Choroid plexus epithelial cell (primary cell): ENCODE data around the gene KCNQ1.
A peak's percentile ranks its signal among the peaks of the same experiment; 100 is the strongest.

Experiments
- DNase-seq: peaks from one replicate; pipeline ENCODE4 v3.0.0-alpha.2; 2010; ENCODE audit warnings: low read depth
- H3K4me3 ChIP-seq: 2 replicates; pipeline ENCODE4 v1.5.1; 2011; ENCODE audit warnings: low read depth, mild to moderate bottlenecking, control low read depth, low read length, moderate library complexity
- CTCF ChIP-seq: conservative IDR thresholded peaks from 2 replicates; pipeline ENCODE4 v1.5.1; 2011; ENCODE audit warnings: low read depth, mild to moderate bottlenecking, control low read depth, inconsistent platforms, low read length, moderate library complexity

KCNQ1 gene

DNA sequence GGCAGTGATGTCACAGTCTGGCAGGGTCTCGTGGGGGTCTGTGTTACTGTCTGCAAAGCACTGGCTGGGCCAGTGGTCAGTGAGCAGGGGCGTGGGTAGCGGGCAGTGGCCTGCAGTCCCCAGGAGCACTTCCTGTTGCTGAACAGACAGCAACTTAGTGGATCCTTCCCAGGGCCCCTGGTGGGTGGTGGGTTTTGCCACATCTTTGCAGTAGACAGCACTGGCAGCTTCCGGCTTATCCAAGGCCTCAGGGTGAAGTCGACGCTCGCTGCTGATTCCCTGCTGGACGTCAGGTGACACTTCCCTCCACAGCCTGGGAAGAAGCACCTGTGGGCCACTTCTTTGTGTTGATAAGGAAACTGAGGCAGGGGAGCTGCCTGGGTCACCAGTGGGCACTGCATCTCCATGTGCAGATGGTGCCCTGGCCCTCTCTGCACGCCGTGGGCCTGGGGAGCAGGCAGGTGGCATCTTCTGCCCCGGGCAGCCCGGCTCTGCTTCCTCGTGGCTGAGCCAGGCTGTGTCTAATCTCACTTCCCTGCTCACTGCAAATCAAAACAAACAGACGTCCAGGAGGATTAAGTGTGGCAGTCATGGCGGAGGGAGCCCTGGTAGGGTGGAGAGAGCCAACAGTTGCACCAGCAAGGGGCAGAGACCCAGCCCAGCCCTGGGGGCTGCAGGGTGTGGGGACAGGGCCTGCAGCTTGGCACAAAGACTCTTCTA, 79.8 kb downstream of the KCNQ1 start:
- no peak for TF ChIP-seq CTCF
- H3K4me3 ChIP-seq: no peak overlapping the region
- DNase-seq: no peak

GRCh38 chr11:2525166-2525861, 80.5 kb downstream of the KCNQ1 start:
- DNase-seq: no peak
- no peak for TF ChIP-seq CTCF
- no peak overlapping the region for H3K4me3 ChIP-seq

- DNase-seq: no peak
- no peak for TF ChIP-seq CTCF
- no peak overlapping the region for H3K4me3 ChIP-seq
These were observed 81.4 kb downstream of the KCNQ1 start for GRCh38 chr11:2525941-2526807.

DNA sequence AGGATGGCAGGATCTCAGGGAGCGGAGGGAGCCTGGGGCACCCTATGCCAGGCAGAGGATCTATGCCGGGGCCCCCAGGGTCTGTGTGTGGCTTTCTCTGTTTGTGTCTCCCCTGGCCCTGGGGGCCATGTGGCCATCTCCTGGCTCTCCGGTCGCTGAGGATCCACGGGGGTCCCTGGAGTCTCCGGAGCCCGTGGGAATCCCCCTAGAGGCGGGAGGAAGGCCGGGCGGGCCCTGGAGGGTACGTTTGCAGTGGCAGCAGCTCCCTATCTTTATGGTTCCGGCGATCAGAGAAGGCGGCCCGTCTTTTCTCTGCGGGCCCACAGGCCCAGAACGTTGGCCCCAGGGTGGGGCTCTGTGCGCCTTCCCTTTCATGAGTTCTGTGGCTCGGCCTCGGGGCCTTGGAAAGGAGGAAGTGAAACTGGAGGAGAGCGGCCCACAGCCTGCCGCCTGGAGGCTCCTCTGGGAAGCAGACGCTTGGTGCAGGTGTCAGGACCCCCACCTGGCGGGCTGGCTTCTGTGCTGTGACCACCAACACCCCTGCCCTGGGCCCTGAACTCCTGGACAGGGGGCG, 82.1 kb downstream of the KCNQ1 start:
- TF ChIP-seq CTCF: peak; percentile 45
- H3K4me3 ChIP-seq: no peak overlapping the region
- peak; percentile 13 for DNase-seq

DNA sequence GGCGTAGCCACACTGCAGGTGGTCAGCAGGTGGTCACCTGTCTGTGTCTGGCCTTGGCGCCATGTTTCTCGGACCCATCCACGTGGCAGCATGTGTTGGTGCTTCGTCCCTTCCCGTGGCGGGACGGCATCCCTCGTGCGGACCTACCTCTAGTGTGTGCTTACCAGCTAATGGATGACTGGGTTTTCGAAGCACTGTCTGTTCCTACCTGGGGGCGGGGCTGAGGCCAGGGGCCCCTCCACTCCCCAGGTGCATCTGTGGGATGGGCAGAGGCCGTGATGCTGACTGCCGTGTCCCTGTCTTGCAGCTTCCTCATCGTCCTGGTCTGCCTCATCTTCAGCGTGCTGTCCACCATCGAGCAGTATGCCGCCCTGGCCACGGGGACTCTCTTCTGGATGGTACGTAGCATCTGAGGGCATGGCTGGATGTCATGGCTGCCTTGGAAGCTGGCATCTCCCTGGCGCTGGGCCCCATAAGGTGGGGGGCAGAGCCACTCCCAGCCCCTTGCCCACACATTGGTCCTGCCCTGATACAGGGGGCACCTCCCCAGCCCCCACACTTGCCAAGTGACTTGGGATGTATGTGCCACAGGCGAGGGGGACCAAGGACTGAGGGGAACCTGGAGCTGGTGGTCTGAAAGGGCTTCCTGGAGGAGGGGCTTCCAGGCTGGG, 82.9 kb downstream of the KCNQ1 start:
- H3K4me3 ChIP-seq: no peak overlapping the region
- TF ChIP-seq CTCF: no peak
- DNase-seq: no peak

DNA sequence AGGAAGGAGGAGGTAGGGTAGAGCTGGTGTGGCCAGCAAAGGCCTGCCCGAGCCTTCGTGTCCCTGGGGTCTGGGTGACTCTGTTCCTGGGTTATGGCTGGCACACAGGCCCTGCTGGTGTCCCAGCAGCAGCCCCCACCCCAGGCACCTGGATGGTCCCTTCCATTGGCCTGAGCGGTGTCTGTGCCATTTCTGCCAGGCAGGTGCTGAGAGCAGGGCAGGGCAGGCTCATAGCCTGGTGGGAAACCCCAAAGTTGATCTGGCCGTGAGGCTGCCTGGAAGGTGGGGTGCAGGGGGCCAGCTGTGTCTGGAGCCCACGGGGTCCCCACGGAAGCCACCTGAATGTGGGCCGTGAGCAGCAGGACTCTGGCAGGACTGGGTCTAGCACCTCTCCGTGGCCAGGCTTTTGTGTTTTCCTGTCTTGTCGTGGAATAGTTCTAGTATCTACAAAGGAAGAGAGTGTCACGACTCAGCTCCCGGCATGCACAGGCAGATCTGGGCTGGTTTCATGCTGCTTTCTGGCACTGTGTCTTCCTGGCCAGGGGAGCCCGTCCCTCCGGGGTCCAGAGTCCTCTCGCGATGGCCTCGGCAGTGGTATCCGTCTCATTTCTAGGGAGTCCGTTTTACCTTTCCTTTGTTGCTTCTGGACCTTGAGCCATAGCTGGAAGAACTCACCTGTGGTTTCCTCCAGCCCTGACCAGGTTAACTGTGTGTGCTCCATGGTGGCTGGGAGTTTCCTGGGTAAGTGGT, 83.7 kb downstream of the KCNQ1 start:
- no peak overlapping the region for H3K4me3 ChIP-seq
- TF ChIP-seq CTCF: no peak
- no peak for DNase-seq
